Caki2 (cell line): ENCODE measurements around the gene SORBS2. TPM values are rescaled to one million over a fixed set of nuclear protein-coding genes. Genes with fewer than 3 reads are reported as not detected.
A peak's percentile ranks its signal among the peaks of the same experiment; 100 is the strongest.

Experiments used
- DNase-seq: peaks from one replicate; pipeline ENCODE4 v3.0.0-alpha.2; 2015; ENCODE audit warnings: low read depth
- in situ Hi-C: cut with HindIII; loops from 2 replicates; pipeline ENCODE4 v1.10.0; 2016; ENCODE audit warnings: low sequenced_read_pairs, low pct_unique_long_range_greater_than_20kb, mixed read lengths
- total RNA-seq: library from RNA; depleted of rRNA; stranded (reverse); fragments of >200 nt; shearing (Covaris generic); gene quantifications from 2 replicates; pipeline ENCODE4 v1.2.3, GENCODE V29; 2014; ENCODE audit warnings: low replicate concordance

SORBS2 gene
- total RNA-seq, 1 experiment from 2014 or later: 12.8 TPM

DNA sequence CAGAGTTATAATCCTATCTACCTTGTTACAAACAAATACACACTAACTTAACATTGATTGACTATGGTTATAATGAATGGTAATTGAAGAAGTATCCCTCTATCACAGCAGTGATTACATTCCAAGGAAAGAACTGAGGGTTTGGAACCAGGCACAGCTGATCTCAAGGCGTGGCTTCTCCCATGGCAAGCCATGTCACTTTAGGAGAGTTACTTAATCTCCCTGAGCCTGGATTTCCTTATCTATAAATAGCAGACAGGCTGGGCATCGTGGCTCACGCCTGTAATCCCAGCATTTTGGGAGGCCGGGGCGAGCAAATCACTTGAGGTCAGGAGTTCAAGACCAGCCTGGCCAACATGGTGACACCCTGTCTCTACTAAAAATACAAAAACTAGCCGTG, 25.6 kb downstream of the SORBS2 start:
- DNase-seq: no peak
- in situ Hi-C loops: no loop called here

DNA sequence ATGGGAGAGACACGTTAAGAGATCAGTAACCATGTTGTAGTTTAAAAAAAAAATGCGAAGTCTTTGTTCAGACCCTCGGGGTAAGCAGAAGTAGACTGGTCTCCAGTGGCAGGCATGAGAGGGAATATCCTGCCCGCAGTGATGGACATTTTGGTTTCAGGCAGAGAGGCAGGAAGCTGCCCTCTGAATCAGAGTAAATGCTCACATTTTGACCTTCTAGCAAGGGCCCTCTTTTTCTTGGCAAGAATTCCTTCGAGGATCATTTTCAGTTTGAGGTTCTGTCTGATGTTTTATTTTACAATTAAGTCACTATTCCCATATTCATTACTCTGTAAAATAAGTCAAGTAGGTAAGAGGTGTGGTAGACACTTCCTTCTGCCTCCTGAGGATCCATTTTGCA, 28.4 kb downstream of the SORBS2 start:
- in situ Hi-C loops: no loop called here

DNA sequence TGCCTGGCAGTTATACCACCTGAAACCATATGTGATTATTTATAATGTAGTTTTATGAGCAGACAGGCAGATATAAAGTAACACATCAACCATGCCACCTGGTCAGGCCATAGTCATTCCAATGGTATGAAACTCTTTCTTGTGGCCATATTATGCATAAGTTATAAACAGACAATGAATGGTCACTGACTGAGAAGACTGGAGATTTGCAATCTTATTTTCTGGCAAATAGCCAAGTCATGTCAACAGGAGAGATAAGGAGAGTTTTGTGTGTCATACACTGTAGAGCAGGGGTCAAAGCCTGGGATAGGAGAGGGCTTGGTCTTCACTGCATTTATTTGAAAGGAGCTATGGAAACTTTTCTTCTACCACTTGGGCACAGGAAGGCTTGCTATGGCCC, 29.5 kb downstream of the SORBS2 start:
- in situ Hi-C loops: no loop called here
- DNase-seq: peak; percentile 35

More for the DNA sequence above, 28.4 kb downstream of the SORBS2 start:
- DNase-seq: no peak

DNA sequence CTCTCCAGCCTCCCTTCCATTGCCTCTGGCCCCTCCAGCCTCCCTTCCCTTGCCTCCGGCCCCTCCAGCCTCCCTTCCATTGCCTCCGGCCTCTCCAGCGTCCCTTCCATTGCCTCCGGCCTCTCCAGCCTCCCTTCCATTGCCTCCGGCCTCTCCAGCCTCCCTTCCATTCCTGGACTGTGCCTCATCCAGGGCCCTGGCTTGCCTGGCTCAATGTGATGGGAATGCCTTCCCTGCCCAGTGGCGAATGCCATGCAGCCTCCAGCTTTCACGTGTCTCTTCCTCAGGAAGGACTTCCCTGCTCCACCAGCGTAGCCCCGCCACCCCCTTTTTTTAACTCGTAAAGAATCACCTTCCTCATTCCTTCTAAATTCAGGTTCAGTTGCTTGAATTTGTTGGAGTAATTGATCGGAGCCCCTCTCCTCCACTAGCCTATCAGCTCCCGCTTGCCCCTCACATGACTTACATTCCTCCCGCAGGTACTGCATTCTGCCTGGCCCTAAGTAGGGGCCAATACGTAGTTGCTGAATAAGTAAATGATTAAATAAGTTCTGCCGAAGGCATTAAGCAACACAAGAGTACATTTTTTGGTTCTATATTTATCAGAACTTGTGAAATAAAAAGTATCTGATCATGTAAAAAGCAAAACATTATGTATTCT, 30.3 kb downstream of the SORBS2 start:
- DNase-seq: no peak
- in situ Hi-C loops: no loop called here

DNA sequence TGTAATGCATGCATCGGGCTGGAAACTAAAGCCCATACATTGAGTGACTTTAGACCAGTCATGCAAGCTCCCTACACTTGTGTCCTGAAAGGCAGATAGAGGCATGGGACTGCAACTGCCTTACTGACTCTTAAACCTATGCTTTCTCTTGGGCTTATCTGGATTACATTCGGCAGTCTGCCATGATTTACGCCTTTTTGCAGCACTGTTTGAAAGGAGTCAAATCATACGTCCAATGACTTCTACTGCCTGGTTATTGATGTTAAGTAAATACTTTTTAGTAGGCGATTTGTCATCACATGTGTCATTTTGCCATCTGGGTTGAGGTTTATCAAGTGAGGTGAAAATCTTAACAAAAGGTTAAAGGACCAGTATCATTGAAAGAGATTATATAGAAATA, 31.5 kb downstream of the SORBS2 start:
- DNase-seq: no peak
- in situ Hi-C loops: no loop called here

DNA sequence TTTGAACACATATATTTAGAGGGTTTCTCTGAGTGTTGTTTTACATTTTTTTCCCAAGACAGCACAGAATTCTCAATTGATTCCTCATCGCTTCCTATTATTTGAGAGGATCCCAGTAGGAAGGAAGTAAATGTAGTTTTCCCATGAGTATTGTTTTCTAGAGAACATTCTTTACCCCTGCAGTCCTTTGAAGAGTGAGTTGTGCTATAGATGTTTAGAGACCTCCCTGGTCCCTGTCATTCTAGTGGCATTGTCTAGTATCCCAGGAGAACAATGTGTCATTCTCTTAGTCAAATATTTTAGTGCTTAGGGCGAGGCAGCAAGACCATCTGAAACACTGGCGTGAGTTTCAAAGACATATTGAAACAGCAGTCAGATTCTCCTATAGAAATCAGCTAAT, 32.5 kb downstream of the SORBS2 start:
- no peak for DNase-seq
- in situ Hi-C loops: no loop called here

DNA sequence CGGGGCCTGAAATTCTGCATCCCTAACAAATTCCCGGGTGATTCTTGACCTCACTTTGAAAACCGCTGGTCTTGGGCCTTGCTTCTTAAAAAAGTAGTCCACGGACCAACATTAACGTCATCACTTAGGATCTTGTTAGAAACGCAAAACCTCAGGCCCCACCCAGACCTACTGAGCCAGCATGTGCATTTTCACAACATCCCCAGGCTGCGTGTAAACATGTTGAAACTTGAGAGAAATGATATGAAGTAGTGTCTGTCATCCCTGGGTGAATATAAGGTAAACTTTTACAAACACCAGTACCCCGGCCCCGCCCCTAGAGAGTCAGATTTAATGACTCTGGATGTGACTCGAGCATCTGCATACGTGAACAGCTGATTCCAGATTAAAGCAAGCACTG, 33.7 kb downstream of the SORBS2 start:
- no peak for DNase-seq
- in situ Hi-C loops: no loop called here

DNA sequence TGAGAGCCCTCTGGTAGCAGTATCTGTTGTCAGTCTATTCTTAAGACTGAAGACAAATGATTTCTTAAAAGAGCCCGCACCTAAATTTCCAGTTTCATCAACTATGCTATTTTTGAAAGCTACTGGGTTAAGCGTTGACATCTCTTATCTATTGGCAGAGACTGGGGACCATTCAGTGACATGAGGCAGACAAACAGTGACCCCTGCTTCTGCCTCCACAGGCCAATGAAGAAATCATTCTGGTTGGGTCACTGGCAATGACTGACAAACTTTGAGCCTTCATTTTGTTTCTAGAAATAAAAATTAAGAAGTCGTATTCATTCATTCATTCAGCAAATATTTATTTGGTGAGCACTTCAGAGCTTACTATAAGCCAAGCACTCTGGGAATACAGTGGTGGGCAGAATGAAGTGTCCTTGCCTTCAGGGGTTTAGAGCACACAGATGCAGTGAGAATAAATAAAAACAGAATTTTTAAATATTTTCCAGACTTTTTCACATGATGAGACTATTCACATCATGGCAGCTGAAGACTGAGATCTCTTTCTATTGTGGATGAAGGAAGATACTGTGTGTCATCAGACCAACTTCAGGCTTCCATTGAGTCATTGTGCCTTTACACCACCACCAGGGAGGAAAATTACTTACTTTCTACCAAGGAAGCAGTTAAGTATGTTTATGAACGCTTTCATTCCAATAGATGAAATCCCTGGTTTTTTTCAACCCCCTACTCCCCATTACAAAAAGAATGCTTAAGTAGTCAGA, 36.0 kb downstream of the SORBS2 start:
- DNase-seq: no peak
- in situ Hi-C loops: no loop called here

DNA sequence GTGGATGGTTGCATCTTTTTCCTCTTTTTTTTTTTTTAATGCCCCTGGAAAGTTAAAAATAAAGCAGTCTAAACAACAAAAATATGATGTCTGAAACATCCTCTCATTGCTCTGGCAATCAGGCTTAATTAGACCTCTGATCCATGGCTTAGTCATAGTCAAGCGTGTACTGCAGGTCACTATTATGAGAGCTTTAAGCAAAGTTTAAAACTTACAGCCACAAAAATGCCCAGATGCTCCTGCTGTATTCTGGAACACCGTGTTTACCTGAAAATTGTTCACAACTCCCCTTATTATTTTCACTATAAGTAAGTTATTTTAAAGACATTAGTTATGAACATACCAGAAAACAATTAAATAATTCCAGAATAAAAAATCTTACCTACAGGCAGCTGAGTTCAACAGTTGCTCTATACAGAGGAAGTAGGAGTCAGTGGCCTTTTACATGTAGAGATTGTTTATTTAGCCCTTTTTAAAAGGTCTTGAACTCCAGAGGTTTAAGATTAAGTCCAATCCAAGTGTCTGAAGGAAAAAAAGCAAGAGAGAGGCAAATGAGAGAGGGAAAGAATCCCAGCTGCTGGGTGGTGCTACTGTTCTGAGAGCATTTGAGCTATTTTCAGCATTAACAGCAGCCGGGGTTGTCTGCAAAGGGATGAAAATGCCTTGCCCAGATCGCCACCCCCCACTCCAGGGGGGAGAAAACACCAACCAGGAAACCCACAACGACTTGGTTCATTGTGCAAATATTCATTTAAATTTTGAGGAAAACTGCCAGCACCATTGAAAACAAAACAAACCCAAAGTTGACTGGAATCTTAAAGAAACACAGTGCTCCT, 36.9 kb downstream of the SORBS2 start:
- DNase-seq: peak; percentile 51
- in situ Hi-C loops: no loop called here

DNA sequence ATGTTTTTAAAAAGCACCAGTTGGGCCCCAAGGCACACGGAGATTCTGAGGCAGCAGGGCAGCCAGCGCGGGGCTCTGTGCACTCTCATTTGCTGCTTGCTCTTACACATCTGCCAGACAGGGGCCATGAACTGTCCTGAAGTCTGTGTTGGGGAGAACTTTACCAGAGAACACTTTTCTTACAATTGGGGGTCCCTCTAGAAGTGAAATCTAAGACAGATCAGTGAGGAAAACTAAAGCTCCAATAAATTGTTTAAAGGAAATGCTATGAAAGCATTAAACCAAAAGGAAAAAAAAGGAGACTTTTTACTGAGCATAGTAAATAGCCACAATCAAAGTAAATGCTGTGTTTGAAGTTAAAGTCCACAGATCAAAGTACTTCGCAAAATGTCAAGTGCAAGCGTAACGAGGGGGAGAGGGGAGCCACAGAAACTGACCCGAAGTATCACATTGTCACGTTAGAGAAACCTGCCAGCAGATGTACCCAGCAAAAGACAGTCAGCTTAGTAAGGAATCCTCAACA, 37.8 kb downstream of the SORBS2 start:
- no peak for DNase-seq
- in situ Hi-C loops: no loop called here

DNA sequence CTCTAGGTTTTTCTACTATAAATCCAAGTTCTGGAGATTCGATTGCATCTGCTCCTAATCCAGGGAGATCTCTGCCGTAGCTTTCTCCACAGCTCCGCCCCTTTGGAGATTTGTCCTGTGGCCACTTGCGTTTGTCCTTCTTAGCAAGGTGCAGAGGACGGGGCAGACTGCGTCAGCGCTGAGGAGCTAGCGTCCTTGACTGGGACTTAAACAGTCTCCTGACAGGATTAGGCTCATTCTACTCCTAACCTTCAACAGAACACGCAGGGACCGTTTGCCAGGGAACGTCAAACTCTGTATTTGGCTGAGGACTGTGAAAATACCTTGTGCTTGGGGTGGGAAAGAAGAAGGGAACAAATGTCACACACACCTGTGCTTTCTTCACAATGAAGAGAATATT, 38.6 kb downstream of the SORBS2 start:
- in situ Hi-C loops: no loop called here
- DNase-seq: no peak

DNA sequence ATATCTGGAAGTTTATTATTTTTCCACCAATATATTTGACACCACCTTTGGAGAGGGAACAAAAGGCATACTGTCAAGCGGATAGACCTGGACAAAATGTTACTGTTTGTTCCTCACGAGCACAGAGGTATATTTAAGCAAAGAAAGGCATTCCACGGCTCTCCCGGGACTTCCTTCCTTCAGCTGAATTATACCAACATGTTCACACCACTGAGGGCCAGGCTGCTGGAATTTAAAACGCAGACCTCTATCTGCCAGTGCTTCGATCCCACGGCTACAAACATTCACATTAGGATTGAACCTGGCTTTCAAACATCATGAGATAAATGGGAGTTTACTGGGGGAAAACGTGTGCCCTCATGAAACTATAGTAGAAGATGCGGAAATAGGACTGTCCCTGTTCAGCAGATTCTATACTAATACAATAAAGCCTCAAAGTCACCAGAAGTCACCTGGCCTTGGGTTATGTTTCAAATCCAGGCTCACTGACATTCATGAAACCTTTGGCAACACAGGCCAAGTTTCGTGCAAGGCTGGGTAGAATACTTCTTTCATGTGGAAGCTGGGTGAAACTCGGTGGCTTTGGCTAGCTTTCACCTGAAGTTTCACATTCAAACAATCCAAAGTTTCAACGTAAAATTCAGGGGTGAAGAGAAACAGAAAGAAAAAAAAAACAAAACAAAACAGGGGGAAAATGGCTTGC, 39.5 kb downstream of the SORBS2 start:
- DNase-seq: no peak
- in situ Hi-C loops: no loop called here

DNA sequence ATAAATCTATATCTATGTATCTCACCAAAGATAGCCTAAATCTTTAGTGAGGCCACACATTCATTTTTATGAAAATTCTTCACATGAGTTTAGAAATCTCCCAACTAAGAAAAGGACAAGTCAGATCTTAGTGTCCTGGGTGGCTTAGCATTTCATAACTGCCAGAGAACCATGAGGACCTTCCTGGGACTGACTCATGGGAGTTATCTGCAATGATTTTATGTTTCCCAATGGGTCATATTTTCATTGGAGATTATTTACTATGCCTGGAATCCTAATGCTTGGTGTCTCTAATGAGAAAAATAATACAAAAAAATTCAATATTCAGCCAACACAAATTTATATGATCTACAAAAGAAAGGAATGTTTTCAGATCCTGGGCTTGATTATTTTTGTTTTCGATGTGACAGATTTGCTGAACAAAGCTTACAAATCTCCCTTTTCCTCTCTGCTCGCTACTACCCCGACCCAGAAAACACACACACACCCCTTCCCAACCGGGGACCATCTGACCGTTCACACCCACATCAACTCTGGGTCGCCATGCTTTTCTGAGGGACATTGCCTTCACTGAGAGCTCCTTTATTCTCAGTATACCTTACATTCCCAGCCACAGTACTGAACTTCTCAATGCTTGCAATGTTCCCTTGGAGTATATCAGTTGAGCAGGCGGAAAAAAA, 40.1 kb downstream of the SORBS2 start:
- no peak for DNase-seq
- in situ Hi-C loops: no loop called here

DNA sequence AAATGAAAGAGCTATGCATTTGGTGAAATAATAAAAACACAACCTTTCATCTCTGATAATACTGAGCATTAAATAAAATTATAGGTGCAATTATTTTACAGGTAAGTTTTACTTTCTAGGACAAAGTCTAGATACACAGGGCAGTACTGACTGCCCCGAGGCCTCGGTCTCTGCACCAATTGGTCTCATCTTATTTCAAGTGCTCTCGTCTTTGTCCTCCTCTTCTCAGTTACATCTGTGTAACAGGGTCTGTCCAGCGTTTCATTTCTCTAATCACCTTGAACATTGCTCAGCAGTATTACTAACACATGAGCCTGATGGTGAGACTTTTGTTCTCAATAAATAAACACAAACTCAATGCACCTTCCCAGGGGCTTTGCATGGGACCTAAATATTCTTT, 44.5 kb downstream of the SORBS2 start:
- no peak for DNase-seq

DNA sequence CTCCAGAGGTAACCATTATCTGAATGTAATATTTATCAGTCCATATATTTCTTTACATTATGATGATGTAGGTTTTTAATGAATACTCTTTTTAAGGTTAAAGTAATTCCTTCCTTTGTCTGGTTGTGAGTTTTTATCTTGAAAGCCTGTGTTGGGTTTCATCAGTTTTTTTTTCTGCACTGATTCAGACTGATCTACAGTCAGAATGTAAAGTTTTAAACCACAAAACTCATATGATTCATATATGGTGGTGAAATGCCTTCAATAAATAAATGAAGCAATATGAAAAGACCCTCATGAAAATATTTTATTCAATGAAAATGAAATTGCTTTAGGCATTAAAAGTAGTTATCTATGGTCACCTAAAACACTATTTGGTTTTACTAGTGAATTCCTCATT, 47.1 kb downstream of the SORBS2 start:
- in situ Hi-C loops: no loop called here

More for the DNA sequence above, 44.5 kb downstream of the SORBS2 start:
- in situ Hi-C loops: no loop called here

DNA sequence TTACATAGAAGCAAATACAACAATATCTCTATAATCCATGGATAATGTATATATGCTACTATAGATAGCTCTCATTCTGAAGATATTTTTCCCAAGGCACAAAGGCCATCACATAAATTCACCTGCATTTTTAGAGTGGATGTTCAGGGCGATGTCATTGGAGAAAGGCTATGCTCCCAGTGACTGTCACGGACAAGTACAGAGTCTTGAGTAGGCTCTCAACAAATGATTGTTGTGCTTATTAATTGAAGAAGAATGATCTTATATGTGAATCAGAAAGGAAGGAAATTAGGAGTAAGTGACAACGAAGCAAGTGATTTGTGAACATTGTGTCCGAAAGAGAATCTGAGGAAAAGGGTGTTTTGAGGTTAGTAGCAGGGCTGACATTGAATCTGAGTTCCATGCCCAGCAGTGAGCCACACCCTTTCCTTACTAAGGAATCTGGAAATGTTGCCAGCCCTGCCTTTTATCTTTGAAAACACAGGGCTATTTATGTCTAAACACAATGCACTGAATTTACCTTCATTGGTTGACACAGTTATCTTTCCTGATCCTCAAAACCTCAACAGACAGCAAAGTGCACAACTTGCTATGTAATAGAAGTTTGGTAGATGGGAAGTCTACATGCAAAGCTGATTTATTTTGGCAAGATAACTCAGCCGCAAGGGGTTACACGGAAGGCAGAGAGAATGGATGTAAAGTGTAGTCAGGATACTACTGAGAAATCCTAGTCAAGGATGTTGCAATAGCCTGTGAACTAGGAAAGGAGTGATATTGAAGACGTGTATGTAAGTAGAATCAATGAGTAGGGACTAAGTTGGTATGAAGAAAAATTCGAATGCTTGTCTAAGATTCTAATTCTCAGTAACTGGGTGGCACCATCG, 50.4 kb downstream of the SORBS2 start:
- in situ Hi-C loops: no loop called here
- no peak for DNase-seq

More for the DNA sequence above, 47.1 kb downstream of the SORBS2 start:
- DNase-seq: no peak

DNA sequence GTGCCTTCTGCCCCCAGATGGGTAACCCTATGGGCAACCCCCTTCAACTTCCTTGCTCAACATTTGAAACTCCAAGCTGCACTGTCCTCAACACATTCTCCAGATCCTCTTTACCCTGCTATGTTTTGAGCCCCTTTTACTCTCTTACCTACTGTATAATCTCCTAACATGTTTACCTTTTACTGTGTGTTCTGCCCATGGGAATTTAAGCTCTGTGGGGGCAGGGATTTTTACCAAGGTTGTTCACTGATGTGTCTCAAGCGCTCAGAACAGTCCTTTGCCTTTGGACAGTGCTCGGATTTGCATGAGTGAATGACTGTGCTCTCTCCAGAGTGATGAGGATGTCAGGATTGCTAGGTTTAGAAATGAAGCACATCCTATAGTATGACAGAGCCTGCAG, 53.2 kb downstream of the SORBS2 start:
- no peak for DNase-seq
- in situ Hi-C loops: no loop called here
